Pericardium fibroblast (primary cell): ENCODE data around the gene SCN5A. TPM values are rescaled to one million over a fixed set of nuclear protein-coding genes. Genes with fewer than 3 reads are reported as not detected.

Experiments
- total RNA-seq: library from RNA; depleted of rRNA; stranded (reverse); fragments of >200 nt; gene quantifications from 2 replicates; pipeline ENCODE4 v1.2.3, GENCODE V29; 2015

The SCN5A gene
- 0.35 and 0.51 TPM in 2 replicates for total RNA-seq

GRCh38 chr3:38649500-38650247, at the start of gene SCN5A:
Gene SCN5A, minus strand, starts transcription at chr3:38649687. Its CDS starts 16,380 bp downstream, at chr3:38633307.

Other genes starting within 250 kb of the SCN5A start
- 0.77 and 1.1 TPM in 2 replicates for gene ACVR2B, start 195.8 kb downstream of the SCN5A start, total RNA-seq
- gene EXOG, start 153.3 kb downstream of the SCN5A start, total RNA-seq, result 2.2 and 6.7 TPM in 2 replicates
- not detected in 2 replicates for gene SCN10A, start 166.5 kb upstream of the SCN5A start, total RNA-seq